Measurements from ENCODE around the gene VSTM4. TPM values are rescaled to one million over a fixed set of nuclear protein-coding genes. Genes with fewer than 3 reads are reported as not detected.

The VSTM4 gene
- total RNA-seq, 4 donors from 2014 or later, result 1.8 to 4.0 (median 2.6) TPM

DNA sequence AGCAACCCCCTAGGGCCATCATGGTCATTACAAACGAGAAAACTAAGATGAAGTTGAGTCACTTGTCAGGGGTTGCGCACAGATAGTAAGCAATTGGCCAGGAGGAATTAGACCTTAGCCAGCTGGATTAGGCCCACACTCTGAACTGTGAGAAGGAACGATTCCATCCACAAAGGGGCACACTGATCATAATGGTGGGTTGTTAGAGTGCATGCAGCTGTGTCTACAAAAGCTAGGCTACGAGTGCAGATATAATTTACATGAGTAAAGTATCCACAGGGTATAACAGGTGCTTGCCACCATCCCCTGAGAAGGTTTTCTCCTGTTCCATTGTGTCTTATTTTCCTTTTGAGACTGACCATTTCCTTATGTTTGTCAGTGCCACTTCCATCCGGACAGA, 35.1 kb upstream of the VSTM4 start:
- intact Hi-C loops (cut with DNase I; ENCODE audit: low total_unique reads), result no loop called here
- Histone ChIP-seq H3K27ac (no peak overlapping the region), H3K4me1 (no peaks in the 10 kb centered on the region), H3K27me3 (no peaks in the 10 kb centered on the region), H3K9me3 (no peaks in the 10 kb centered on the region), H3K4me3 (no peak overlapping the region), H3K36me3 (no peaks in the 10 kb centered on the region)
- TF ChIP-seq, protein P1, sequence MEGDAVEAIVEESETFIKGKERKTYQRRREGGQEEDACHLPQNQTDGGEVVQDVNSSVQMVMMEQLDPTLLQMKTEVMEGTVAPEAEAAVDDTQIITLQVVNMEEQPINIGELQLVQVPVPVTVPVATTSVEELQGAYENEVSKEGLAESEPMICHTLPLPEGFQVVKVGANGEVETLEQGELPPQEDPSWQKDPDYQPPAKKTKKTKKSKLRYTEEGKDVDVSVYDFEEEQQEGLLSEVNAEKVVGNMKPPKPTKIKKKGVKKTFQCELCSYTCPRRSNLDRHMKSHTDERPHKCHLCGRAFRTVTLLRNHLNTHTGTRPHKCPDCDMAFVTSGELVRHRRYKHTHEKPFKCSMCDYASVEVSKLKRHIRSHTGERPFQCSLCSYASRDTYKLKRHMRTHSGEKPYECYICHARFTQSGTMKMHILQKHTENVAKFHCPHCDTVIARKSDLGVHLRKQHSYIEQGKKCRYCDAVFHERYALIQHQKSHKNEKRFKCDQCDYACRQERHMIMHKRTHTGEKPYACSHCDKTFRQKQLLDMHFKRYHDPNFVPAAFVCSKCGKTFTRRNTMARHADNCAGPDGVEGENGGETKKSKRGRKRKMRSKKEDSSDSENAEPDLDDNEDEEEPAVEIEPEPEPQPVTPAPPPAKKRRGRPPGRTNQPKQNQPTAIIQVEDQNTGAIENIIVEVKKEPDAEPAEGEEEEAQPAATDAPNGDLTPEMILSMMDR (IDR thresholded peaks at IDR 0.05 in 4 of 5, conservative IDR thresholded peaks at IDR 0.05 in 1 of 5), result no peak
- no peak for TF ChIP-seq POLR2A (IDR thresholded peaks at IDR 0.05)
- ATAC-seq (no peak), DNase-seq (no peak)
- in situ Hi-C loops (cut with MboI; ENCODE audit: low sequenced_read_pairs in 4 of 4), result loop anchor here in 2 of 4 donors (10.0 to 25.0 kb wide), 2 partner anchors 176 to 488 kb away; no protein-coding TSS in a partner anchor

DNA sequence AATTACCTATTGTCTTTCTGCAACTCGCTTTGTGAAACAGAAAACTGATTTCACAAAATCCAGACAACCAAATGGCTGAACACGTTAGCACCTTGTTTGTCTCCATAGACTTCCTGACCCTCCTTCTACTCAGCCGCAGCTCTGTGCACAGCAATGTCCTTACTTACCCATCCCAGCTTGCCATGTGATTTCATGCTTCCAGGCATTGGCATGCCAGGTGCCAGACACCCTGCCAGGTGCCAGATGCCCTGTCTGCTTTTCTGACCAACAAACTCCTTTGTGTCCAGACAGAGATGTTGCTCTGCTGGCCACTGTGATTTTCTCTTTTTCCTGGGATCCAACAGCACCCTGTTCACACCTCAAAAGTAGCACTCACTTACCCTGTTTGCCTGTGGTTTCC, 34.6 kb upstream of the VSTM4 start:
- H3K27ac ChIP-seq, result no peak overlapping the region
- H3K4me1 ChIP-seq, result no peaks in the 10 kb centered on the region
- in situ Hi-C loops (cut with MboI; ENCODE audit: low sequenced_read_pairs in 4 of 4), result loop anchor here in 2 of 4 donors (10.0 to 25.0 kb wide), 2 partner anchors 175 to 488 kb away; no protein-coding TSS in a partner anchor
- no peak overlapping the region for H3K4me3 ChIP-seq
- intact Hi-C loops (cut with DNase I; ENCODE audit: low total_unique reads), result no loop called here
- H3K36me3 ChIP-seq, result no peaks in the 10 kb centered on the region
- H3K27me3 ChIP-seq, result no peaks in the 10 kb centered on the region
- no peaks in the 10 kb centered on the region for H3K9me3 ChIP-seq
- TF ChIP-seq POLR2A (IDR thresholded peaks at IDR 0.05), result no peak
- TF ChIP-seq, protein P1 (IDR thresholded peaks at IDR 0.05 in 4 of 5, conservative IDR thresholded peaks at IDR 0.05 in 1 of 5), result no peak
- ATAC-seq, result no peak
- no peak for DNase-seq

DNA sequence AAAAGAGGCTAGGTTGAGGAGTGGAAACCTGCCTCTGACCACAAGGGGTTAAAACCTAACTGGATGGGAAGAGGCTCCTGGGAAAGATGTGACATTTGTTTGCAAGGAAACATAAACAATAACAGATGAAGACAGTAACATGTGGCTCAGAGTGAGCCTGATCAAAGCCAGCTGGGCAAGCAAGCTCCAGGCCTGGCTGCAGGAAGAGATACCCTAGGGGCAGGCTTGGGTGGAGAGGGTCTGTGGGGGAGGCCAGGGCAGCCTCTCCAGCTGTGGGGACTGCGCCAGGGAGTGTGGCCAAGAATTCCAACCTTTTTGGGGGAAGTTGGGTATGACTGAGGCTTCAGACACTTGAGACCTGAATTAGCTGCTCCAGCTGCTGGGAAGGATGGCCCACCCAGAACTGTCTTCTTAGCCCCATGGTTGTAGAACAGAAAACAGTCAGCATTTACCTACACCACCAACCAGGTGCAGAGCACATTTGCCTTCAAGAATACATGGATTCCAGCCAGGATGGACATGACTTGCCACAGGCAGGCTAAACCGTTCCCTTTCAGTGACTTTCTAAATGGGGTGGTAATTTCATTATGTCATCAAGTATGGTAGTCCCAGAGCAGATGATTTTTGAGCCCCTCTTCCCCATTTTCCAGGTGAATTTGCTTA, 28.9 kb upstream of the VSTM4 start:
- in situ Hi-C loops (cut with MboI; ENCODE audit: low sequenced_read_pairs in 4 of 4) (no loop called here), intact Hi-C loops (cut with DNase I; ENCODE audit: low total_unique reads) (no loop called here)
- Histone ChIP-seq H3K27ac (no peak overlapping the region), H3K9me3 (no peaks in the 10 kb centered on the region), H3K4me3 (no peak overlapping the region), H3K27me3 (no peaks in the 10 kb centered on the region), H3K36me3 (no peaks in the 10 kb centered on the region), H3K4me1 (no peaks in the 10 kb centered on the region)
- DNase-seq (no peak), ATAC-seq (no peak)
- TF ChIP-seq, protein P1 (IDR thresholded peaks at IDR 0.05 in 4 of 5, conservative IDR thresholded peaks at IDR 0.05 in 1 of 5), result no peak
- no peak for TF ChIP-seq POLR2A (IDR thresholded peaks at IDR 0.05)

DNA sequence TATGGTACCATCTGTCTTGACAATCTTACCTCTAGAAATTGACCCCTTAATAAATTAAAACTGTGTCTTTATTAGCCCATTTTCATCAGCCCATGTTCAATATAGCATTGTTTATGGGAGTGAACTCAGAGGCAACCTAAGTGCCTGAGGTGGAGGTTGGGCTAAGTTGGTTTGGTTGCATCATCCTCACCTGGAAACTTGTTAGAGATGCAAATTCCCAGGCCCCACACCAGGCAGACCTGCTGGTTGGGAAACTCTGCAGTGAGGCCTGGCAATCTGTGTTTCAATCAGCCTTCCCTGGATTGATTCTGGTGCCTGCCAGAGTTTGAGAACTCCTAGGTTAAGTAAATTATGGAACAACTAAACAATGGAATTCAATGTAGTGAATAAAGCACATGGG, 27.9 kb upstream of the VSTM4 start:
- Histone ChIP-seq H3K36me3 (no peaks in the 10 kb centered on the region), H3K4me1 (no peaks in the 10 kb centered on the region), H3K9me3 (no peaks in the 10 kb centered on the region), H3K27ac (no peak overlapping the region), H3K4me3 (no peak overlapping the region), H3K27me3 (no peaks in the 10 kb centered on the region)
- in situ Hi-C loops (cut with MboI; ENCODE audit: low sequenced_read_pairs in 4 of 4), result no loop called here
- DNase-seq (no peak), ATAC-seq (no peak)
- intact Hi-C loops (cut with DNase I; ENCODE audit: low total_unique reads), result no loop called here
- TF ChIP-seq POLR2A (IDR thresholded peaks at IDR 0.05), result no peak
- TF ChIP-seq, protein P1 (IDR thresholded peaks at IDR 0.05 in 4 of 5, conservative IDR thresholded peaks at IDR 0.05 in 1 of 5), result no peak
